Brain microvascular endothelial cell (primary cell): ENCODE data around the gene ELF2.
"Not testable (repeated sequence)": the region's sequence is repeated elsewhere in the genome, so short reads cannot be mapped to it uniquely, and the experiment has no call there.

Source experiments
- DNase-seq: peaks from one replicate; pipeline ENCODE4 v3.0.0-alpha.2; 2020
- H3K27ac ChIP-seq: fragments of 250-450 bp; sonication (Bioruptor Pico); 2 replicates; pipeline ENCODE4 v1.5.1; 2020; ENCODE audit warnings: mild to moderate bottlenecking, moderate library complexity
- H3K27me3 ChIP-seq: fragments of 250-450 bp; sonication (Bioruptor Pico); replicated peaks from 2 replicates; pipeline ENCODE4 v1.5.1; 2020; ENCODE audit warnings: mild to moderate bottlenecking
- H3K36me3 ChIP-seq: fragments of 250-450 bp; sonication (Bioruptor Pico); replicated peaks from 2 replicates; pipeline ENCODE4 v1.5.1; 2020; ENCODE audit warnings: mild to moderate bottlenecking
- H3K4me3 ChIP-seq: 2 replicates; pipeline ENCODE4 v1.5.1; 2011; ENCODE audit warnings: low read depth, mild to moderate bottlenecking, control low read depth, low read length, moderate library complexity
- CTCF ChIP-seq: IDR thresholded peaks from 2 replicates; pipeline ENCODE4 v1.5.1; 2011; ENCODE audit warnings: low read depth, mild to moderate bottlenecking, moderate library complexity, low read length, control low read depth, inconsistent platforms; ENCODE audit errors: missing control alignments
- in situ Hi-C: cut with HindIII; loops from 2 replicates; pipeline ENCODE4 v1.10.0; 2017; ENCODE audit warnings: low sequenced_read_pairs, low pct_ligation_motif_present

ELF2 gene

DNA sequence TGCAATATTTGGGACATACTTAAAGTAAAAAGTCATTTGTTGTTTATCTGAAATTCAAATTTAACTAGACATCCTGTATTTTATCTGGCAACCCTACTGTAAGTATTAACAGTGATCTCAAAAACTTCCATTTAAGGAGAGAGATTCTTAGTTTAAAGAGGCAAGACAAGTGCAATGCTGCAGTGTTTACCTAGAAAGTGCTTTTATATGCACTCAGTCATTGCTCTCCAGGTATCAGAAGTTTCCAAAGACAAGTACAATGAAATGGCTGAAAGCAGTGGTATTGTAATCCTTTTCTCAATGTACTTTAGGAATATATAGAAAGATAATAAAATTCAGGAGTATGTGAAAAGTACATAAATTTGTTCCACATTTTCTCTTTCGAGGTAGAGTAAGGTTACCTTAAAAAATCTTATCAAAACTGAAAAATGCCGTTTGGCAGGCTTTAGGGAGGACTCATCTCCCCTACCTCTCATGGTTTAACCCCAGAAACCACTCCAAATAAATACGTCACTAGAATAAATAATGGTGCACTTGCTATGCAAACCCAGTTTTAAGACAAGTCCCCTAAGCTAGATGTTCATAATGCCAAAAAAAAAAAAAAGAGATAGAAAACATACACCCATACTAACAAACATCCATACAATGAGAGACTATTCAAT, 45.7 kb downstream of the ELF2 start:
- Histone ChIP-seq H3K4me3 (no peak overlapping the region), H3K27ac (no peak overlapping the region), H3K27me3 (no peaks in the 10 kb centered on the region), H3K36me3 (no peaks in the 10 kb centered on the region)
- in situ Hi-C loops = no loop called here
- no peak for DNase-seq
- TF ChIP-seq CTCF = no peak

DNA sequence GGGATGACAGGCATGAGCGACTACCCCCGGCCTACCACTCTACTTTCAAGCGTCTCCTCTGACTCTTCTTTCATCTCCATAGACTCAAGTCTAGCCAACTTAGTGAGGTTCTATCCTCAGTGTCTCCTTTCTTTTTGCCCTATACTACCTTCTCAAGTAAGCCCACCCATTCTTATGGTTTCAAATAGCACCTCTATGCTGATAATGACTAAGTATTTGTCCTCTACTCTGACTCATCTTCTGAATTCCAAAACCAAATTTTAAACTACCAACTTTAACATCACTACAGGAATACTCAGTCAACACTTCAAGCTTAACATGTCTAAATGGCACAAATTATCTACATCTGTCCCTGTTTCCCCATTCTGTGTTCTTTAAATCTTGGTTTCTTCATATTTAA, 47.8 kb downstream of the ELF2 start:
- no peak for TF ChIP-seq CTCF
- in situ Hi-C loops = no loop called here
- no peak for DNase-seq
- H3K27me3 ChIP-seq = no peaks in the 10 kb centered on the region
- H3K27ac ChIP-seq = no peak overlapping the region
- H3K36me3 ChIP-seq = no peaks in the 10 kb centered on the region
- H3K4me3 ChIP-seq = no peak overlapping the region

DNA sequence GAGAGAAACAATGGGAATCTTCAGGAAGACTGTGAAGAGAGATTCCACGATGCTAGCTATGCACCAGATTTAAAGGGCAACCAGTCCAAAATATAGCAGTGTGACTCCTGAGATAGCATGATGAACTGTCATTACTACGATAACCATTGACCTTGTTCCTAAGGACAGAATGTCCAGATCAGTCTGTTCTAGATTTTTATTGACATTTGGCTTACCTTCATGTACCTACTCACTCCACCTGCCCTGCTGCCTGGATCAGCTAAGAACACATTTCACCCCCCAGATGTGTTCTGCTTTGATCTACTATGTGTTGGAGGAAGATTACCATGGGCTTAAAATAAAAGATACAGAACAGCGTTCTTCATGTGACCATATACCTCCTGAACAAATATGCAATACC, 50.1 kb downstream of the ELF2 start:
- H3K4me3 ChIP-seq = no peak overlapping the region
- in situ Hi-C loops = no loop called here
- no peaks in the 10 kb centered on the region for H3K36me3 ChIP-seq
- no peak overlapping the region for H3K27ac ChIP-seq
- TF ChIP-seq CTCF = no peak
- no peak for DNase-seq
- H3K27me3 ChIP-seq = no peaks in the 10 kb centered on the region

GRCh38 chr4:139123910-139124309, 53.1 kb downstream of the ELF2 start:
- no peak overlapping the region for H3K27ac ChIP-seq
- in situ Hi-C loops = no loop called here
- no peaks in the 10 kb centered on the region for H3K27me3 ChIP-seq
- TF ChIP-seq CTCF = no peak
- DNase-seq = no peak
- no peak overlapping the region for H3K4me3 ChIP-seq
- no peaks in the 10 kb centered on the region for H3K36me3 ChIP-seq

DNA sequence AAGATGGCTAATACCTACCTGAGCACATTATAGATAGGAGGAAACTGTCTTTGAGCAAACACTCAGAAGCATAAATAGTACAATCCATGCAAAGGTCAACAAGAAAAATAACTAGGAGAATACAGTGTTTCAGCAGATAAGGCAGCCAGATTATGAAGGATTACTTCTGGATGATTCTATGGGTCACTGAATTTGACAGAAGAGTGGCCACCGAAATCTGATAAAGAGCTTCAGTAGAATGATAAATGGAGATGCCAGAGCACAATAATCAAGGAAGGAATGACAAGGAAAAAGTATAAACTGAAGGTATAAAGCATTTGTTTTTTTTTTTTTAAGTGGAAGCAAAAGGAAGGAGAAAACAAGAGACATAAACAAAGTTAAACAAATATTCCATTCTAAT, 58.7 kb downstream of the ELF2 start:
- Histone ChIP-seq H3K4me3 (no peak overlapping the region), H3K27me3 (no peaks in the 10 kb centered on the region), H3K27ac (no peak overlapping the region), H3K36me3 (no peaks in the 10 kb centered on the region)
- in situ Hi-C loops = no loop called here
- DNase-seq = no peak
- TF ChIP-seq CTCF = no peak

- no peak overlapping the region for H3K27ac ChIP-seq
- no peak for TF ChIP-seq CTCF
- H3K36me3 ChIP-seq = no peaks in the 10 kb centered on the region
- H3K27me3 ChIP-seq = no peaks in the 10 kb centered on the region
- in situ Hi-C loops = no loop called here
- DNase-seq = no peak
- no peak overlapping the region for H3K4me3 ChIP-seq
Measured at GRCh38 chr4:139115226-139115625, 61.8 kb downstream of the ELF2 start.

GRCh38 chr4:139114795-139115194, 62.2 kb downstream of the ELF2 start:
- H3K27ac ChIP-seq, H3K27me3 ChIP-seq, in situ Hi-C loops, H3K4me3 ChIP-seq, DNase-seq, H3K36me3 ChIP-seq: not testable (repeated sequence)
